ENCODE measurements around the gene HTT-AS. TPM values are rescaled to one million over a fixed set of nuclear protein-coding genes. Genes with fewer than 3 reads are reported as not detected.
"Not testable (repeated sequence)": the region's sequence is repeated elsewhere in the genome, so short reads cannot be mapped to it uniquely, and the experiment has no call there.

The HTT-AS gene
- total RNA-seq, 2 experiments from 2014 or later = not detected

DNA sequence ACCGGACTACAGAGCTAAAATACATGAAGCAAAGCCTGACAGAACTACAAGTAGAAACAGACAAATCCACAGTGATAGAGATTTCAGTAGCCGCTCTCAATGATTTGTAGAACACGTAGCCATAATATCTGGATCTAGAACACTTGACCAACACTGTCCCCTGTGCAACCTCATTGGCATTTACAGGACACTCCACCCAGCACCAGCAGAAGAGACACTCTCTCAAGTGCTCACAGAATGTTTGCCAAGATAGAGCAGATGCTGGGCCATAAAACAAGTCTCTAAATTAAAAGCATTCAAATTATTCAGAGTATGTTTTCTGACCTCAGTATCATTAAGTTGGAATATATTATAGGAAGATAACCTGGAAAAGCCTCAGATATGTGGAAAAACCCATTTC is 21.9 kb upstream of the HTT-AS start:
- ChIA-PET CTCF (interaction anchor here (4.1 kb wide), 1 partner anchor 11 kb away, joined by 25 read pairs; no protein-coding TSS in a partner anchor), POLR2A (interaction anchor here (1.0 kb wide), 1 partner anchor 9 kb away, joined by 3 read pairs; no protein-coding TSS in a partner anchor)
- Mint-ChIP-seq H3K36me3 (ENCODE audit: low read depth) (peaks cover 24% of the 10 kb centered on the region), H3K9me3 (no peaks in the 10 kb centered on the region), H3K27me3 (no peaks in the 10 kb centered on the region), H3K4me1 (ENCODE audit: low read depth) (peaks cover 3% of the 10 kb centered on the region), H3K4me3 (no peak overlapping the region), H3K27ac (no peak overlapping the region)
- DNase-seq (no peak), ATAC-seq (no peak)
- TF ChIP-seq, protein P1, sequence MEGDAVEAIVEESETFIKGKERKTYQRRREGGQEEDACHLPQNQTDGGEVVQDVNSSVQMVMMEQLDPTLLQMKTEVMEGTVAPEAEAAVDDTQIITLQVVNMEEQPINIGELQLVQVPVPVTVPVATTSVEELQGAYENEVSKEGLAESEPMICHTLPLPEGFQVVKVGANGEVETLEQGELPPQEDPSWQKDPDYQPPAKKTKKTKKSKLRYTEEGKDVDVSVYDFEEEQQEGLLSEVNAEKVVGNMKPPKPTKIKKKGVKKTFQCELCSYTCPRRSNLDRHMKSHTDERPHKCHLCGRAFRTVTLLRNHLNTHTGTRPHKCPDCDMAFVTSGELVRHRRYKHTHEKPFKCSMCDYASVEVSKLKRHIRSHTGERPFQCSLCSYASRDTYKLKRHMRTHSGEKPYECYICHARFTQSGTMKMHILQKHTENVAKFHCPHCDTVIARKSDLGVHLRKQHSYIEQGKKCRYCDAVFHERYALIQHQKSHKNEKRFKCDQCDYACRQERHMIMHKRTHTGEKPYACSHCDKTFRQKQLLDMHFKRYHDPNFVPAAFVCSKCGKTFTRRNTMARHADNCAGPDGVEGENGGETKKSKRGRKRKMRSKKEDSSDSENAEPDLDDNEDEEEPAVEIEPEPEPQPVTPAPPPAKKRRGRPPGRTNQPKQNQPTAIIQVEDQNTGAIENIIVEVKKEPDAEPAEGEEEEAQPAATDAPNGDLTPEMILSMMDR (IDR thresholded peaks at IDR 0.05) = no peak
- intact Hi-C loops (cut with micrococcal nuclease) = no loop called here

DNA sequence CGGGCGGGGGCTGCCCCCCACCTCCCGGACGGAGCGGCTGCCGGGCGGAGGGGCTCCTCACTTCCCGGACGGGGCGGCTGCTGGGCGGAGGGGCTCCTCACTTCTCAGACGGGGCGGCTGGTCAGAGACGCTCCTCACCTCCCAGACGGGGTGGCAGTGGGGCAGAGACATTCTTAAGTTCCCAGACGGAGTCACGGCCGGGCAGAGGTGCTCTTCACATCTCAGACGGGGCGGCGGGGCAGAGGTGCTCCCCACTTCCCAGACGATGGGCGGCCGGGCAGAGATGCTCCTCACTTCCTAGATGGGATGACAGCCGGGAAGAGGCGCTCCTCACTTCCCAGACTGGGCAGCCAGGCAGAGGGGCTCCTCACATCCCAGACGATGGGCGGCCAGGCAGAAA is 20.4 kb upstream of the HTT-AS start:
- POLR2A ChIA-PET; ATAC-seq; CTCF ChIA-PET; H3K27ac Mint-ChIP-seq; intact Hi-C loops (cut with micrococcal nuclease); H3K4me3 Mint-ChIP-seq; H3K9me3 Mint-ChIP-seq; H3K4me1 Mint-ChIP-seq (ENCODE audit: low read depth); H3K27me3 Mint-ChIP-seq; DNase-seq: not testable (repeated sequence)
- peaks cover 24% of the 10 kb centered on the region for H3K36me3 Mint-ChIP-seq (ENCODE audit: low read depth)

DNA sequence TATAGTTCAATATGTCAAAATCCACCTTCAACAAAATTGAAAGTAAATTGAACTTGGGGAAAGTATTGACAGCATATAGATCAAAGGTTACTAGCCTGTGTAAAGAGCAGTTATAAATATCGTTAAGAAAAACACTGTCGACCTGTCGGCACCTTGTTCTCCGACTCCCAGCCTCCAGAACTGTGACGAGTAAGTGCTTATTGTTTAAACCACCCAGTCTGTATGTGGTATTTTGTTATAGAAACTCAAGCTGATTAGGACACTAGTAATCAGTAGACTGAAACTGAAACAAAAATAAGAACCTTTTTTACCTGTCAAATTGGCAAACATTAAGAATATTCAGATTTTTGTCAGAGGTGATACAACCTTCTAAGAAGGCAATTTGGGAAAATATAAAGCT is 17.1 kb upstream of the HTT-AS start:
- H3K27me3 Mint-ChIP-seq = no peaks in the 10 kb centered on the region
- intact Hi-C loops (cut with micrococcal nuclease) = no loop called here
- POLR2A ChIA-PET = no interaction called here
- ATAC-seq (no peak), DNase-seq (no peak)
- H3K9me3 Mint-ChIP-seq = no peaks in the 10 kb centered on the region
- no peak overlapping the region for H3K4me3 Mint-ChIP-seq
- peaks cover 31% of the 10 kb centered on the region for H3K36me3 Mint-ChIP-seq (ENCODE audit: low read depth)
- peaks cover 8% of the 10 kb centered on the region for H3K4me1 Mint-ChIP-seq (ENCODE audit: low read depth)
- H3K27ac Mint-ChIP-seq = no peak overlapping the region
- TF ChIP-seq, protein P1 (IDR thresholded peaks at IDR 0.05) = no peak
- CTCF ChIA-PET = interaction anchor here (0.6 kb wide), 1 partner anchor 16 kb away, joined by 3 read pairs; no protein-coding TSS in a partner anchor

DNA sequence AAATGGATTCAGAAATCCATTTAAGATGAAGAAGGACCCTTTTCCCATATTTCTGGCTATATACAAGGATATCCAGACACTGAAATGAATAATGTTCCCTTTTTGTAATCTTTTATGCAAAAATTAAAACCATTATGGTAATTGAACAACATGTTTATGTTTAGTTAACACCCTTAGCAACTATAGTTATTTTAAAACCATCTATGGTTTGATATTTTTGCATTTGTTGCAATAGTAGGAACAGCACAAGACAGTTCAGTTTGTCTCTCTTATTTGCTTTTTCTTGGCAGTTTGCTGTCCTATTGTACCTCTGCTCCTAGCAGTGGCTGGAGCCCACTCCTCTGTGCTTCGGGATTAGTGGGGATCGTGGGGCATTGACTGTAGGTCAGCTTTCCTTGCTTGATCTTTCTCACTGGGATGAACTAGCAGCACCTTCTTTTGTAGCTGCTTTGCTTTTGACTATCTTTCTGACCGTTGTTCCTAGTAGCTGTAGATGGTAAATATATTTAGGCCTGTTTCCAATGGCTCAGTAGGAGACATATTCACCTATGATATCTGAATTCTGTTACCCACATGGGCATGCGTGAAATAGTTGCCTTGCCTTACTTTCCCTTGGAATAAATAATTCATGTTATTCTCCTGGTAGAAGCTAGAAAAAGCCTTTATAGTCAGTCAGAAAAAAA is 12.9 kb upstream of the HTT-AS start:
- CTCF ChIA-PET = interaction anchor here (0.8 to 1.7 kb wide), 3 partner anchors 18 to 109 kb away, joined by 3 to 6 read pairs (median 4); no protein-coding TSS in a partner anchor
- H3K4me3 Mint-ChIP-seq = no peak overlapping the region
- H3K27me3 Mint-ChIP-seq = no peaks in the 10 kb centered on the region
- no peak for DNase-seq
- TF ChIP-seq, protein P1 (IDR thresholded peaks at IDR 0.05) = no peak
- H3K4me1 Mint-ChIP-seq (ENCODE audit: low read depth) = peaks cover 39% of the 10 kb centered on the region
- H3K27ac Mint-ChIP-seq = no peak overlapping the region
- ATAC-seq = no peak
- intact Hi-C loops (cut with micrococcal nuclease) = no loop called here
- H3K36me3 Mint-ChIP-seq (ENCODE audit: low read depth) = peaks cover 17% of the 10 kb centered on the region
- no peaks in the 10 kb centered on the region for H3K9me3 Mint-ChIP-seq
- POLR2A ChIA-PET = no interaction called here

DNA sequence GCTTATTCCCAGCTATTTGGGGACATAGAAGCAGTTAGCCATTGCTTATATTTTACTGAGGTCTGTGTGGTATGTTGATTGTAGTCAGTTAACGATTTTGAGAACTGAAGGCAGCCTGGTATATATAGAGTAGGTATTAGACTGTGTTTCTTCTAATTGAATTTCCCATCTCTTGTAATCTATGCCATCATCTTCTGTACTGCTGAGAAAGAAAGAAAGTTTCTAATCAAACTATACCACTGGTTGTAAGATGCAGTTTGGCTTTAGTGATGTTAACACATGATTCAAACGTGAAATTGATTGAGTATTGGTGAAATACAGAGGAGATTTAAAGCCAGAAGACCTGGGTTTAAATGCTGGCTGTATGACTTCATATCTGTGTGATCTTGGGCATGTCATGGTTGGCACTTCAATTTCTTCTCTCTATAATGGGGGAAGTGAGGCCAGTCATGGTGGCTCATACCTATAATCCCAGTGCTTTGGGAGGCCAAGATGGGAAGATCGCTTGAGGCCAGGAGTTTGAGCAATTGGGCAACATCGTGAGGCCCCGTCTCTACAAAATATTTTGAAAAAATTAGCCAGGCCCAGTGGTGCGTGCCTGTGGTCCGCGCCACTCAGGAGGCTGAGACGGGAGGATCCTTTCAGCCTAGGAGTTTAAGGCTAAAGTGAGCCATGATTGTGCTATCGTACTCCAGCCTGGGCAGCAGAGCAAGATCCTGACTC is 11.8 kb upstream of the HTT-AS start:
- Mint-ChIP-seq H3K4me3 (no peak overlapping the region), H3K4me1 (ENCODE audit: low read depth) (peaks cover 42% of the 10 kb centered on the region), H3K27me3 (no peaks in the 10 kb centered on the region), H3K27ac (peak overlapping the region; percentile 11), H3K9me3 (no peaks in the 10 kb centered on the region), H3K36me3 (ENCODE audit: low read depth) (peaks cover 17% of the 10 kb centered on the region)
- CTCF ChIA-PET = interaction anchor here (0.8 to 1.7 kb wide), 2 partner anchors 21 to 108 kb away, joined by 4 to 6 read pairs; no protein-coding TSS in a partner anchor
- POLR2A ChIA-PET = no interaction called here
- TF ChIP-seq, protein P1 (IDR thresholded peaks at IDR 0.05) = no peak
- intact Hi-C loops (cut with micrococcal nuclease) = no loop called here
- ATAC-seq (no peak), DNase-seq (no peak)
